NK-92 treated with Interleukin-12 subunit alpha and Interleukin-12 subunit beta, amount 100 ng/mL, for 24 hours (cell line): ENCODE measurements around the gene TMEM209.
"Not testable (repeated sequence)": the region's sequence is repeated elsewhere in the genome, so short reads cannot be mapped to it uniquely, and the experiment has no call there.

ENCODE experiments used
- DNase-seq: peaks from one replicate; lab custom pipeline; 2025; lab: John Stamatoyannopoulos, UW

Gene TMEM209

DNA sequence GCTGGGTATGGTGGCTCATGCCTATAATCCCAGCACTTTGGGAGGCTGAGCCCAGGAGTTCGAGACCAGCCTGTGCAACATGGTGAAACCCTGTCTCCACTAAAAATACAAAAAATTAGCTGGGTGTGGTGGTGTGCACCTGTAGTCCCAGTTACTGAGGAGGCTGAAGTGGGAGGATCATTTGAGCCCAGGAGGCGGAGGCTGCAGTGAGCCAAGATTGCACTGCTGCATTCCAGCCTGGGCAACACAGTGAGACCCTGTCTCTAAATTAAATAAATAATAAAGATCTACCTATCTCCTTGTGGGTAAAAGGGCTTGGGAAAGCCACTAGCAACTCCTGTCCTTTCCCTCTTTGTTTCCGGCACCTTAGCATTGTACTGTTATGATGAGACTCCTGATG is 78.4 kb downstream of the TMEM209 start:
- not testable (repeated sequence) for DNase-seq

DNA sequence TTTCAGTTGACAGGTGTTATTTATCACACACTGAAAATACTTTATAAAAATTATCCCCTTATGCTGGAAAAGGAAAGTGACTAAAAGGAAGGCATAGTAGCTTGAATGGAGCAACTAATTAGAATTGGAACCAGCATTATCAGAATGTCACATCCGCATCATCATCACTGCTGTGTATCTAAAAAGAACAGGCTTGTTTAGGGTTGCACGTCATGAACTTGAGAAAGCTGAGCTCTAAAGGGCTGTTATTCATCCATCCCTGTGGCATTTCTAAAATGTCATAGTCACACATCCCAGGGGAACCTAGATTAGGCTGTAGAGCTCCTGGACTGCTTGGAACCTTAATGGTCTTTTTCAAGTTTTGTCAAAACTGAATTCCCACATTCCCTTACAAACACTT is 80.5 kb downstream of the TMEM209 start:
- no peak for DNase-seq

DNA sequence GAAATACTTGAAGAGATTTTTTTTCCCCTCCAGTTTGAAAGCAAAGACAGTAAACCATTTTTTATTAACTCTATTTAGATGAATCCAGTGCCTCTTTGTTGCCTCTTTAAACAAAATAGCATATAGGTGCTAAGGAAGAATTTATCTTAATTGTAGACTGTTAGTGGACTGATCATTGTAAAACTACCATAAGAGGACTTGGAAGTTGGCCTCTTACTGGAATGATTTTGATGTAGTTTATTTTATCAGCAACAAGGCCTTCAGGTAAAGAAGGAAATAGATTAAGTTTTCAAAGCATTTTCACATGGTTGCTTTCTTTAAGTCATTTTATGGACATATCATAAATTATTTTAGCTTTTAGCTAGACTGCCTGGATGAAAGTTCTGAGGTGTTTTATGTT is 81.7 kb downstream of the TMEM209 start:
- DNase-seq, result no peak

DNA sequence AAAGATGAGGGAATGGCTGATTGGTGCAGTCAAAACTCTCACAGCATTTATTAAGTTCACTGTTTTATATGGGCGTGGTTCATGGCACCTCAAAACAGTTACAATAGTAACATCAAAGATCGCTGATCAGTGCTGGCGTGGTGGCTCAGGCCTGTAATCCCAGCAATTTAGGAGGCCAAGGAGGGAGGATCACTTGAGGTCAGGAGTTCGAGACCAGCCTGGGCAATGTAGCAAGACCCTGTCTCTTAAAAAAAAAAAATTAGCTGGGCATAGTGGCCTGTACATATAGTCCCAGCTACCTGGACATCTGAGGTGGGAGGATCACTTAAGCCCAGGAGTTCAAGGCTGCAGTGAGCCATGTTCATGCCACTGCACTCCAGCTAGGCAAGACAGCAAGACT is 86.4 kb downstream of the TMEM209 start:
- DNase-seq, result no peak

DNA sequence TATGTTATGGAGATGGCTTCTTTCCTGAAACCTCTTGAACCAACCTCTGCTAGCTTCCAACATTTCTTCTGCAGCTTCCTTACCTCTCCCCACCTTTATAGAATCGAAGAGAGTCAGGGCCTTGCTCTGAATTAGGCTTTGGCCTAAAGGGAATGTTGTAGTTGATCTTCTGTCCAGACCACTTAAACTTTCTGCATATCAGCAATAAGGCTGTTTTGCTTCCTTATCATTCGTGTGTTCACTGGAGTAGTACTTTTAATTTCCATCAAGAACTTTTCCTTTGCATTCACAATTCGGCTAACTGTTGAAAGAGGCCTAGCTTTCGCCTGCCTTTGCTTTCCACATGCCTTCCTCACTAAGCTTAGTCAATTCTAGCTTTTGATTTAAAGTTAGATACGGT is 86.9 kb downstream of the TMEM209 start:
- no peak for DNase-seq

DNA sequence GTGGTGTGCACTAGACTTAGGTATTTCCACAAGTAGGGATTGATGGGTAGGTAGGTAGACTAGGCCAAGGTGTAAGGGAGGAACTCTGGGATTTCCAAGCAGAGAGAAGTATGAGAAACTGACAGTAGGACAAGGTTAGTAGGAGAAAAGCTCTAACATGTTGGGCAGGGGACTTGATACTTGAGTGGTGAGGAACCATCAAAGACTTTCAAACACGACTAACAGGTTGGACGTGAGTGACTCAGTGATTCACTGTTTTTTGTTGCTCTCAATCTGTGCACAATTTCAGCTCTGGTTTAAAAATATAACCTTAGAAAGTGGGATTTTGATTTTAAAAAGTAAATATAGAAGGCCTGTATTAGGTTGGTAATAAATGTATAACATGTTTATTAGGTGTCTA is 90.4 kb downstream of the TMEM209 start:
- DNase-seq, result no peak
